ENCODE data around the gene ESR1. TPM values are rescaled to one million over a fixed set of nuclear protein-coding genes. Genes with fewer than 3 reads are reported as not detected.

The ESR1 gene
- total RNA-seq, 2 experiments from 2014 or later, result 0.06 TPM; not detected in 1

DNA sequence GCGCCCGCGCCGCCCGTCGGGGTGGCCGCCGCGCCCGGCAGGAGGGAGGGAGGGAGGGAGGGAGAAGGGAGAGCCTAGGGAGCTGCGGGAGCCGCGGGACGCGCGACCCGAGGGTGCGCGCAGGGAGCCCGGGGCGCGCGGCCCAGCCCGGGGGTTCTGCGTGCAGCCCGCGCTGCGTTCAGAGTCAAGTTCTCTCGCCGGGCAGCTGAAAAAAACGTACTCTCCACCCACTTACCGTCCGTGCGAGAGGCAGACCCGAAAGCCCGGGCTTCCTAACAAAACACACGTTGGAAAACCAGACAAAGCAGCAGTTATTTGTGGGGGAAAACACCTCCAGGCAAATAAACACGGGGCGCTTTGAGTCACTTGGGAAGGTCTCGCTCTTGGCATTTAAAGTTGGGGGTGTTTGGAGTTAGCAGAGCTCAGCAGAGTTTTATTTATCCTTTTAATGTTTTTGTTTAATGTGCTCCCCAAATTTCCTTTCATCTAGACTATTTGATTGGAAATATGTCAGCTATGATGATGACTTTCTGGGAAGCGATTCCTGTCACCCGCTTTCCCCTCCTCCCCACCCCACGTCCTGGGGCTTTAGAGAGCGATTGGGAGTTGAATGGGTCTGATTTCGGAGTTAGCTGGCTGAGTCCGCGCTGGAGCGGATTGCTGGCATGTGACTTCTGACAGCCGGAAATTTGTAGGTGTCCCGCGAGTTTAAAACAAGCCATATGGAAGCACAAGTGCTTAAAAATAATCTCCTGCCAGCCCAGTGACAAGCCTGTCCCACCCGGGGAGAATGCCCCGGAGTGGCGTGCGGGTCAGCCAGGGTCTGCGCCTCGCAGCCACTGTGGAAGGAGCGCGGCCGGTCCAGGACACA, 1.1 kb downstream of the ESR1 start:
- POLR2A ChIA-PET, result no interaction called here
- Histone ChIP-seq H3K36me3 (ENCODE audit: insufficient read depth, low read length) (no peaks in the 10 kb centered on the region), H3K27ac (ENCODE audit: low read depth, low read length, poor library complexity, severe bottlenecking) (no peak overlapping the region), H3K4me2 (ENCODE audit: low read length) (no peak overlapping the region), H4K20me1 (ENCODE audit: insufficient read depth, low read length) (no peaks in the 10 kb centered on the region), H3K9me3 (ENCODE audit: low read length) (no peaks in the 10 kb centered on the region), H3K79me2 (ENCODE audit: insufficient read depth, low read depth, low read length) (no peaks in the 10 kb centered on the region), H3K4me1 (ENCODE audit: insufficient read depth, low read length, poor library complexity, severe bottlenecking) (no peaks in the 10 kb centered on the region), H3K4me3 (ENCODE audit: low read depth, low read length, poor library complexity, severe bottlenecking) (no peak overlapping the region), H3K9me2 (ENCODE audit: insufficient read depth, low read length) (no peaks in the 10 kb centered on the region), H2AFZ (ENCODE audit: low read length) (no peak overlapping the region)
- CTCF ChIA-PET (ENCODE audit: unreplicated experiment), result no interaction called here
- intact Hi-C loops (cut with micrococcal nuclease; ENCODE audit: unreplicated experiment), result no loop called here
- TF ChIP-seq, protein P1, sequence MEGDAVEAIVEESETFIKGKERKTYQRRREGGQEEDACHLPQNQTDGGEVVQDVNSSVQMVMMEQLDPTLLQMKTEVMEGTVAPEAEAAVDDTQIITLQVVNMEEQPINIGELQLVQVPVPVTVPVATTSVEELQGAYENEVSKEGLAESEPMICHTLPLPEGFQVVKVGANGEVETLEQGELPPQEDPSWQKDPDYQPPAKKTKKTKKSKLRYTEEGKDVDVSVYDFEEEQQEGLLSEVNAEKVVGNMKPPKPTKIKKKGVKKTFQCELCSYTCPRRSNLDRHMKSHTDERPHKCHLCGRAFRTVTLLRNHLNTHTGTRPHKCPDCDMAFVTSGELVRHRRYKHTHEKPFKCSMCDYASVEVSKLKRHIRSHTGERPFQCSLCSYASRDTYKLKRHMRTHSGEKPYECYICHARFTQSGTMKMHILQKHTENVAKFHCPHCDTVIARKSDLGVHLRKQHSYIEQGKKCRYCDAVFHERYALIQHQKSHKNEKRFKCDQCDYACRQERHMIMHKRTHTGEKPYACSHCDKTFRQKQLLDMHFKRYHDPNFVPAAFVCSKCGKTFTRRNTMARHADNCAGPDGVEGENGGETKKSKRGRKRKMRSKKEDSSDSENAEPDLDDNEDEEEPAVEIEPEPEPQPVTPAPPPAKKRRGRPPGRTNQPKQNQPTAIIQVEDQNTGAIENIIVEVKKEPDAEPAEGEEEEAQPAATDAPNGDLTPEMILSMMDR (conservative IDR thresholded peaks at IDR 0.05; ENCODE audit: low read length), result no peak
- no peak for TF ChIP-seq EZH2phosphoT487 (IDR thresholded peaks at IDR 0.05; ENCODE audit: borderline replicate concordance, low read depth, low read length)
- BruUV-seq (replicated peaks), result no TSS peak
- DNase-seq (ENCODE audit: low spot score), result no peak

DNA sequence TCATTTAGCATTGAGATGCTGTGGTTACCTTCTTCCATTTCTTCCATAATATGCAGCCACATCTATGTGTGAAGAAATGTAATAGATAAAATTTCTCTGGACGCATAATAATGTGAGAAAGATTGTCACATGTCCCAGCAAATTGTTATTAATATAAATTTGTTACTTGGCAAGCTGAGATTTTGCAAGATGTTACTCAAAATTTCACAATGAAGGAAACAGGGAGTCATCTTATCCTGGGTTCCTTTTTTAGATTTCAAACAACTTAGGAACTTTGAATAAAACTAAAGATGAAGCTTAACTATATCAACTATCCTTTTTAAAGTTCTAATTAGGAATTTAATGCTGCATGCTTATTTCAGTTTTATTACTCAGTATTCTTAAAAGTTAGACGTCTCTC, 3.6 kb downstream of the ESR1 start:
- Histone ChIP-seq H3K36me3 (ENCODE audit: insufficient read depth, low read length) (no peaks in the 10 kb centered on the region), H4K20me1 (ENCODE audit: insufficient read depth, low read length) (no peaks in the 10 kb centered on the region), H3K4me3 (ENCODE audit: low read depth, low read length, poor library complexity, severe bottlenecking) (no peak overlapping the region), H3K9me3 (ENCODE audit: low read length) (no peaks in the 10 kb centered on the region), H3K4me2 (ENCODE audit: low read length) (no peak overlapping the region), H3K79me2 (ENCODE audit: insufficient read depth, low read depth, low read length) (no peaks in the 10 kb centered on the region), H3K4me1 (ENCODE audit: insufficient read depth, low read length, poor library complexity, severe bottlenecking) (no peaks in the 10 kb centered on the region), H3K9me2 (ENCODE audit: insufficient read depth, low read length) (no peaks in the 10 kb centered on the region), H2AFZ (ENCODE audit: low read length) (no peak overlapping the region), H3K27ac (ENCODE audit: low read depth, low read length, poor library complexity, severe bottlenecking) (no peak overlapping the region)
- POLR2A ChIA-PET, result no interaction called here
- TF ChIP-seq, protein P1 (conservative IDR thresholded peaks at IDR 0.05; ENCODE audit: low read length), result no peak
- no peak for TF ChIP-seq EZH2phosphoT487 (IDR thresholded peaks at IDR 0.05; ENCODE audit: borderline replicate concordance, low read depth, low read length)
- no TSS peak for BruUV-seq (replicated peaks)
- no peak for DNase-seq (ENCODE audit: low spot score)
- intact Hi-C loops (cut with micrococcal nuclease; ENCODE audit: unreplicated experiment), result no loop called here
- CTCF ChIA-PET (ENCODE audit: unreplicated experiment), result no interaction called here

DNA sequence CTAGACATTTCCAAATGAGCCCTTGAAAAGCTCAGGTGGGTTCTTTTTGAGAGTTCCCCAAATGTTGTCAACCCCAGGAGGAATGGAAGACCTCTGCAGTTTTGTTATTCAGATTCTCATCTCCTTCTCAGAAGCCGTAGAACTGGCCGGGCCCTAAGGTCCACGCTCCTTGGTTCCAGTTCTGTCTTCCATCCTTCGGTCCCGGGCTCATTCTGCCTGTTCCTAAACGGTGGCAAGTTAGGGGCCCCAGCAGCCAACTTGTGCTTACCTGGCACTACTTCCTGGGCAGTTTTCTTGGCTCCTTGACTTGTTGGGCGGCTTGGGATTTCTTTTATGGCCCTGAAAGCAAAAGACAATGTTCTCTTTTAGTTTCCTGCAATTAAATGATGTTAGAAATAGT, 6.4 kb downstream of the ESR1 start:
- POLR2A ChIA-PET, result interaction anchor here (1.1 kb wide), 1 partner anchor 23 kb away, joined by 5 read pairs; no protein-coding TSS in a partner anchor
- Histone ChIP-seq H3K79me2 (ENCODE audit: insufficient read depth, low read depth, low read length) (no peaks in the 10 kb centered on the region), H3K36me3 (ENCODE audit: insufficient read depth, low read length) (no peaks in the 10 kb centered on the region)

More for the DNA sequence above, 6.4 kb downstream of the ESR1 start:
- TF ChIP-seq, protein P1 (conservative IDR thresholded peaks at IDR 0.05; ENCODE audit: low read length), result no peak
- no peak for TF ChIP-seq EZH2phosphoT487 (IDR thresholded peaks at IDR 0.05; ENCODE audit: borderline replicate concordance, low read depth, low read length)
- Histone ChIP-seq H2AFZ (ENCODE audit: low read length) (no peak overlapping the region), H3K4me1 (ENCODE audit: insufficient read depth, low read length, poor library complexity, severe bottlenecking) (no peaks in the 10 kb centered on the region), H4K20me1 (ENCODE audit: insufficient read depth, low read length) (no peaks in the 10 kb centered on the region), H3K9me2 (ENCODE audit: insufficient read depth, low read length) (no peaks in the 10 kb centered on the region), H3K9me3 (ENCODE audit: low read length) (no peaks in the 10 kb centered on the region), H3K4me2 (ENCODE audit: low read length) (no peak overlapping the region), H3K4me3 (ENCODE audit: low read depth, low read length, poor library complexity, severe bottlenecking) (no peak overlapping the region), H3K27ac (ENCODE audit: low read depth, low read length, poor library complexity, severe bottlenecking) (no peak overlapping the region)
- CTCF ChIA-PET (ENCODE audit: unreplicated experiment), result no interaction called here
- BruUV-seq (replicated peaks), result no TSS peak
- intact Hi-C loops (cut with micrococcal nuclease; ENCODE audit: unreplicated experiment), result no loop called here
- DNase-seq (ENCODE audit: low spot score), result no peak
